ENCODE data around the gene MTHFD1L. TPM values are rescaled to one million over a fixed set of nuclear protein-coding genes. Genes with fewer than 3 reads are reported as not detected.

MTHFD1L gene
- total and polyA plus RNA-seq, 2 donors (not counting 3 experiments of a cell fraction or from before 2014, with no cell fraction given), result 40.2 to 120 TPM

GRCh38 chr6:151109869-151110575 lies 244.5 kb downstream of the MTHFD1L start:
- CTCF ChIA-PET, result interaction anchor here (1.0 to 2.3 kb wide), 2 partner anchors 96 to 214 kb away, joined by 5 to 6 read pairs; no protein-coding TSS in a partner anchor
- H3K27ac ChIP-seq (ENCODE audit: insufficient read depth, low read depth, low read length), result no peak overlapping the region
- FAIRE-seq (no peak), DNase-seq (ENCODE audit: low read depth, low spot score) (no peak)
- no peak overlapping the region for H2AFZ ChIP-seq (ENCODE audit: low read depth, low read length)
- H3K27me3 ChIP-seq (ENCODE audit: control insufficient read depth in 2 of 2, insufficient read depth in 2 of 2, low read length in 2 of 2), result peaks cover 0 to 2% of the 10 kb centered on the region in 2 experiments
- POLR2A ChIA-PET, result no interaction called here
- no peaks in the 10 kb centered on the region for H3K79me2 ChIP-seq (ENCODE audit: control insufficient read depth, insufficient read depth, low read length)
- dilution Hi-C loops (cut with MboI; ENCODE audit: extremely low pct_ligation_motif_present, low sequenced_read_pairs), result no loop called here
- H4K20me1 ChIP-seq (replicated peaks; ENCODE audit: control insufficient read depth, extremely low read depth, insufficient read depth, low read length), result no peaks in the 10 kb centered on the region
- no peak overlapping the region for H3K4me3 ChIP-seq (replicated peaks in 1 of 3; ENCODE audit: insufficient read depth in 1 of 3, low read depth in 1 of 3, low read length in 3 of 3)
- H3K9ac ChIP-seq (replicated peaks; ENCODE audit: extremely low read depth, insufficient read depth, low read length), result no peak overlapping the region
- no peaks in the 10 kb centered on the region for H3K4me1 ChIP-seq (ENCODE audit: control insufficient read depth, extremely low read depth, insufficient read depth, low read length)
- no peak for TF ChIP-seq GATA2 (IDR thresholded peaks at IDR 0.05; ENCODE audit: insufficient read depth, insufficient read length, low read depth, low read length)
- TF ChIP-seq JUN (IDR thresholded peaks at IDR 0.05; ENCODE audit: borderline replicate concordance, insufficient read depth, insufficient read length, low read depth), result no peak
- no peak for TF ChIP-seq MYC (IDR thresholded peaks at IDR 0.05; ENCODE audit: low read depth, low read length)
- no peak for TF ChIP-seq CTCF (IDR thresholded peaks at IDR 0.05; ENCODE audit: extremely low read depth in 1 of 2, insufficient read depth in 1 of 2, low read depth in 1 of 2, low read length in 2 of 2)
- TF ChIP-seq, protein P1, sequence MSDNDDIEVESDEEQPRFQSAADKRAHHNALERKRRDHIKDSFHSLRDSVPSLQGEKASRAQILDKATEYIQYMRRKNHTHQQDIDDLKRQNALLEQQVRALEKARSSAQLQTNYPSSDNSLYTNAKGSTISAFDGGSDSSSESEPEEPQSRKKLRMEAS (IDR thresholded peaks at IDR 0.05; ENCODE audit: insufficient read depth, insufficient read length), result no peak
- no peak for TF ChIP-seq FOS (IDR thresholded peaks at IDR 0.05; ENCODE audit: borderline replicate concordance, insufficient read depth, low read length)
- TF ChIP-seq EZH2 (IDR thresholded peaks at IDR 0.05; ENCODE audit: borderline replicate concordance, low read depth, low read length, severe bottlenecking), result no peak
- TF ChIP-seq POLR2A (IDR thresholded peaks at IDR 0.05; ENCODE audit: low read depth, low read length), result no peak
- TF ChIP-seq POLR2AphosphoS5 (IDR thresholded peaks at IDR 0.05; ENCODE audit: insufficient read depth, low read depth, low read length), result no peak
- no peaks in the 10 kb centered on the region for H3K9me1 ChIP-seq (replicated peaks; ENCODE audit: control insufficient read depth, extremely low read depth, insufficient read depth, low read length)
- intact Hi-C loops (cut with micrococcal nuclease), result no loop called here
- BruUV-seq (replicated peaks), result no TSS peak
- no peaks in the 10 kb centered on the region for H3K36me3 ChIP-seq (ENCODE audit: control insufficient read depth in 2 of 2, extremely low read depth in 1 of 2, insufficient read depth in 2 of 2, low read length in 2 of 2)
- H3K4me2 ChIP-seq (ENCODE audit: insufficient read depth, low read length), result no peak overlapping the region
- H3K9me3 ChIP-seq (replicated peaks; ENCODE audit: control insufficient read depth, insufficient read depth, low read length), result no peaks in the 10 kb centered on the region
